ENCODE results near the gene RHOU.

GRCh38 chr1:228768355-228769000 is 33.2 kb downstream of the RHOU start:
- TF ChIP-seq CTCF (IDR thresholded peaks at IDR 0.05) (no peak), POLR2A (IDR thresholded peaks at IDR 0.05) (no peak)
